PC-3 (cell line): ENCODE measurements around the gene LYSET.
"Not testable (repeated sequence)": the region's sequence is repeated elsewhere in the genome, so short reads cannot be mapped to it uniquely, and the experiment has no call there.

Experiments used
- EZH2 ChIP-seq: fragments of 300-600 bp; sonication (generic); IDR thresholded peaks from one replicate; pipeline ENCODE4 v1.6.1; 2017; ENCODE audit warnings: antibody characterized with exemption, mild to moderate bottlenecking, low read length; ENCODE audit not compliant: unreplicated experiment
- TF ChIP-seq, protein P1 (sequence below): fragments of 300-600 bp; sonication (generic); conservative IDR thresholded peaks from 2 replicates; pipeline ENCODE4 v1.5.1; 2017; ENCODE audit warnings: antibody characterized with exemption, low read depth, mild to moderate bottlenecking, low read length

DNA sequence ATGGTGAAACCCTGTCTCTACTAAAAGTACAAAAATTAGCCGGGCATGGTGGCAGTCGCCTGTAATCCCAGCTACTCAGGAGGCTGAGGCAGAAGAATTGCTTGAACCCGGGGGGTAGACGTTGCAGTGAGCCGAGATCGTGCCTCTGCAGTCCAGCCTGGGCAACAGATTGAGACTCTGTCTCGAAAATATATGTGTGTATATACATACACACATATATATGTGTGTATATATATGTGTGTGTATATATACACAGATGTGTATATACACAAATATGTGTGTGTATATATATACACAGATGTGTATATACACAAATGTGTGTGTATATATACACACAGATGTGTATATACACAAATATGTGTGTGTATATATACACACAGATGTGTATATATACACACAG is 26.8 kb upstream of the LYSET start:
- TF ChIP-seq, protein P1, sequence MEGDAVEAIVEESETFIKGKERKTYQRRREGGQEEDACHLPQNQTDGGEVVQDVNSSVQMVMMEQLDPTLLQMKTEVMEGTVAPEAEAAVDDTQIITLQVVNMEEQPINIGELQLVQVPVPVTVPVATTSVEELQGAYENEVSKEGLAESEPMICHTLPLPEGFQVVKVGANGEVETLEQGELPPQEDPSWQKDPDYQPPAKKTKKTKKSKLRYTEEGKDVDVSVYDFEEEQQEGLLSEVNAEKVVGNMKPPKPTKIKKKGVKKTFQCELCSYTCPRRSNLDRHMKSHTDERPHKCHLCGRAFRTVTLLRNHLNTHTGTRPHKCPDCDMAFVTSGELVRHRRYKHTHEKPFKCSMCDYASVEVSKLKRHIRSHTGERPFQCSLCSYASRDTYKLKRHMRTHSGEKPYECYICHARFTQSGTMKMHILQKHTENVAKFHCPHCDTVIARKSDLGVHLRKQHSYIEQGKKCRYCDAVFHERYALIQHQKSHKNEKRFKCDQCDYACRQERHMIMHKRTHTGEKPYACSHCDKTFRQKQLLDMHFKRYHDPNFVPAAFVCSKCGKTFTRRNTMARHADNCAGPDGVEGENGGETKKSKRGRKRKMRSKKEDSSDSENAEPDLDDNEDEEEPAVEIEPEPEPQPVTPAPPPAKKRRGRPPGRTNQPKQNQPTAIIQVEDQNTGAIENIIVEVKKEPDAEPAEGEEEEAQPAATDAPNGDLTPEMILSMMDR = not testable (repeated sequence)
- TF ChIP-seq EZH2 = not testable (repeated sequence)
